ENCODE data around the gene MISP.

Gene MISP

DNA sequence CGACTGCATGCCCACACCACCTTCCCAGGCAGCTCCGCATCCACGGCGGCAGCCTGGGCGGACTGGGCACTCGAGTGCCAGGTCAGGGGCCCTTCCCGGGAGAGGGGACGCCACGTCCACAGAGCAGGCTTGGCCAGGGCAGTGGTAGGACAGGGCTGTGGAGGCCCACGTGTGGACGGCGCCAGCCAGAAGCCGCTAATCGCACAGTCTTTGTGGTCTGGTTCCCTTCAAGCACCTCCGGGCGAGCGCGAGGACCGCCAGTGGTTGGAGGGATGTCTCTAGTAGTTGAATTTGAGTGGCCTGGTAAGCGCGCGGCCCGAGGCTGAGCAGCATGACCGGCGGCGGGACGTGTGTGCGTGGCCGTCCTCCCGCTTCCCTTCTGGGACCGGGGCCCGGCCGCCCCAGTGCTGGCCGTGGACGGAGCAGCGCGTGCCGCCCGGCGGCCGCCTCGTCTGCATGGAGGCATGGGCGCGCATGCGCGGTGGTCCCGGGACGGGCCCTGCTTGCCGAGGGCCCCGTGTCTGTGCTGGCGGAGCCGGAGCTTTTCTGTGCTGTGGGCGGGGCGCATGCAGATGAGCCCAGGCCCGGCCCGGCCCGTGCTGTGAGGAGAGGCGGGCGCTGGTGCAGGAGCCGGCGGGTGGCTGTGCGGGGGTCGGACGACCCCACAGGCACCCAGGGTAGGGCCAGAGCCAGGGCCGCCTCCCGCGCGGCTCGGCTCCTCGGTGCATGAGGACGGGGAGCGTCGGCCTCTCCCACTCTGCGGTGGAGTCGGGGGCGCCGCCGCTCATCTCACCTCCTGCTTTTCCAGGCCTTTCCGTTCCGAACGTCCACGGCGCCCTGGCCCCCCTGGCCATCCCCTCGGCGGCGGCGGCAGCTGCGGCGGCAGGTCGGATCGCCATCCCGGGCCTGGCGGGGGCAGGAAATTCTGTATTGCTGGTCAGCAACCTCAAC is 55.0 kb downstream of the MISP start:
- Mint-ChIP-seq H3K4me3 (no peak overlapping the region), H3K36me3 (ENCODE audit: low read depth) (peaks cover 54% of the 10 kb centered on the region), H3K27ac (no peak overlapping the region)

DNA sequence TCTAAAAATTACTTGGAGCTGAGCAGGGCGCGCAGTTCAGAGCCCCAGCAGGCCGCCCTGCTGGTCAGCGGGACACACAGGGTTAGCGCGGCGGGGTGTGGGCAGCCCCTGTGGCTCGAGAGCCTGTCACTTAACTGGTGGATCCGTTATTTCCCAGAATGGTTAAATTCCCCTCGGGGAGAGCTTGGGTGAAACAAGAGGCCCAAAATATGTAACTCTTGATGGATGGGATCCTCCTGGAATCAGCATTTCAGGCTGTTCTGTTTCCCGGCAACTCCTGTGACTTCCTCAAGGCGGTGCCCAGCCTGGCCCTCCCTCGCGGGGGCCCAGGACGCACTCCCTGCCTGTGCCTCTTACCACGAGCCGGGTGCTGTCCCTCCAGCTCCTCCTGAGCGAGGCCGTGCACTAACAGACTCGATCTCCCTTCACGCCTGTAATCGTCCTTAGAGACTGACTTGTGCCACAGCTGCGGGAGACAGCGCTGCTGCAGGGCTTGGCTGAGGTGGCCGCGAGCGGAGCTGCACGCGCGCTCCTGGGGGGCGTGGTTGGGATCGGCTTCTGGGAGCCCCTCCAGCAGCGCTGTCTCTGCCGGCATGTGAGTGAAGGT is 56.0 kb downstream of the MISP start:
- DNase-seq (ENCODE audit: low spot score) = no peak
- Mint-ChIP-seq H3K4me1 (ENCODE audit: low read depth) (peaks cover 8% of the 10 kb centered on the region), H3K36me3 (ENCODE audit: low read depth) (peaks cover 53% of the 10 kb centered on the region), H3K27ac (no peak overlapping the region), H3K27me3 (ENCODE audit: low read depth) (no peaks in the 10 kb centered on the region), H3K4me3 (no peak overlapping the region), H3K9me3 (no peaks in the 10 kb centered on the region)

More for the DNA sequence above, 55.0 kb downstream of the MISP start:
- DNase-seq (ENCODE audit: low spot score) = no peak
- Mint-ChIP-seq H3K9me3 (no peaks in the 10 kb centered on the region), H3K4me1 (ENCODE audit: low read depth) (peaks cover 12% of the 10 kb centered on the region), H3K27me3 (ENCODE audit: low read depth) (no peaks in the 10 kb centered on the region)

DNA sequence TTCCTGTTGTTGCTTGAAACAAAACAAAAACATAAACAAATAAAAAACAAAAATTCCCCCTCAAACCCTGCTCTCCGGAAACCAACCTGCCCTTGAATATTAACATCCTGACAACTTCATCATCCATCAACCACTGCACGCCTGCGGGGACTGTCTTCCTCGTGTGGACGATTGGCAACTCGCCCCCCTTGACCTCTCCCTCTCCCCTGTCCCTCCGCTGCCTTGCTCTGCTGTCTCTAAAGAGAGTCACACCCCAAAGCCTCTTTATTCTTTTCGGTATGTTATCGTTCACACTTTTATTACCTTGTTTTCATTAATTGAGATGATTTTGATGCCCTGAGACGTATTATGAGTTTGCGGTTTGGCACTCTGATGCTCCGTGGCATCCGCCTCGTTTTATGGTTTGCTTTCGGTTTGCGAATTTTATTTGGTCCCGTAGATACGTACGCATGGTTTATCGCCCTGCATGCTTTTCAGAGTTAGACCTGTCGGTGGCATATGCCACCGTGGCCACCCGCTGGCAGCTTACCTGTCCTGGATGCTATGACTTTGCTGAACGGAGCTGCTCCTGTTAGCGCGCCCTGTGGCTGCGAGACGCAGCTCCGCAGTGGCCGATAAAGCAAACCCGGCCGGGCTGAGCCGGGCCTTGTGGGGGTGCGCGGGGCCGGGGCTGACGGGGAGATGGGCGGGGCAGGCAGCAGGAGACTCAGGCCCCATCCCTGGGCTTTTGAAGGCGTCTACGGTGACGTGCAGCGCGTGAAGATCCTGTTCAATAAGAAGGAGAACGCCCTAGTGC is 56.9 kb downstream of the MISP start:
- Mint-ChIP-seq H3K4me3 (no peak overlapping the region), H3K4me1 (ENCODE audit: low read depth) (peaks cover 5% of the 10 kb centered on the region), H3K27me3 (ENCODE audit: low read depth) (no peaks in the 10 kb centered on the region), H3K36me3 (ENCODE audit: low read depth) (peaks cover 49% of the 10 kb centered on the region), H3K9me3 (no peaks in the 10 kb centered on the region), H3K27ac (peak overlapping the region; percentile 36)
- DNase-seq (ENCODE audit: low spot score) = no peak

DNA sequence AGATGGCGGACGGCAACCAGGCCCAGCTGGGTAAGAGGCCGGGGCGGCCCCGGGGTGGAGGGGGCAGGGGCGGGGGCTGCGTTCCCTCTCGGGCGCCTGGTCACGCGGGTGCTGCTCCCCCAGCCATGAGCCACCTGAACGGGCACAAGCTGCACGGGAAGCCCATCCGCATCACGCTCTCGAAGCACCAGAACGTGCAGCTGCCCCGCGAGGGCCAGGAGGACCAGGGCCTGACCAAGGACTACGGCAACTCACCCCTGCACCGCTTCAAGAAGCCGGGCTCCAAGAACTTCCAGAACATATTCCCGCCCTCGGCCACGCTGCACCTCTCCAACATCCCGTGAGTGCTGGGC is 57.5 kb downstream of the MISP start:
- no peaks in the 10 kb centered on the region for H3K9me3 Mint-ChIP-seq
- no peaks in the 10 kb centered on the region for H3K27me3 Mint-ChIP-seq (ENCODE audit: low read depth)
- DNase-seq (ENCODE audit: low spot score) = no peak
- H3K36me3 Mint-ChIP-seq (ENCODE audit: low read depth) = peaks cover 47% of the 10 kb centered on the region
- H3K27ac Mint-ChIP-seq = no peak overlapping the region
- no peak overlapping the region for H3K4me3 Mint-ChIP-seq
- peaks cover 4% of the 10 kb centered on the region for H3K4me1 Mint-ChIP-seq (ENCODE audit: low read depth)

DNA sequence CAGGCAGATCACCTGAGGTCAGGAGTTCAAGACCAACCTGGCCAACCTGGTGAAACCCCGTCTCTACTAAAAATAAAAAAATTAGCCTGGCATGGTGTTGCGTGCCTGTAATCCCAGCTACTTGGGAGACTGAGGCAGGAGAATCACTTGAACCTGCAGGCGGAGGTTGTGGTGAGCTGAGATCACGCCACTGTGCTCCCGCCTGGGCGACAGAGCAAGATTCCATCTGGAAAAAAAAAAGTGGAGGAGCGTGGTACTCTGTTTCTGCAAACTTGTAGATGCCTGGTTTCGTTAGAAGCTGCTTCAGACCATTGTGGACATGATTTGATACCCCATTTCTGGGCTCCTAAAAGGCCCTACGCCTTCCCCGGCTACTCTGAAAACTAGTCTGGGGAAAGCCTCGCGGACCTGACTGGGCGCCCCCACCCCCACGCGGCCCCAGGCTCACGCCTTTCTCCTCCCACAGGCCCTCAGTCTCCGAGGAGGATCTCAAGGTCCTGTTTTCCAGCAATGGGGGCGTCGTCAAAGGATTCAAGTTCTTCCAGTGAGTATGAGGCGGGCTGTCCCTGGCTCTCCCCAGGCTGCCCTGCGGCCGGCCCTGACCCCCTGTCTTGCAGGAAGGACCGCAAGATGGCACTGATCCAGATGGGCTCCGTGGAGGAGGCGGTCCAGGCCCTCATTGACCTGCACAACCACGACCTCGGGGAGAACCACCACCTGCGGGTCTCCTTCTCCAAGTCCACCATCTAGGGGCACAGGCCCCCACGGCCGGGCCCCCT is 59.4 kb downstream of the MISP start:
- no peak for DNase-seq (ENCODE audit: low spot score)
- Mint-ChIP-seq H3K27me3 (ENCODE audit: low read depth) (no peaks in the 10 kb centered on the region), H3K9me3 (no peaks in the 10 kb centered on the region), H3K4me1 (ENCODE audit: low read depth) (peaks cover 4% of the 10 kb centered on the region), H3K4me3 (no peak overlapping the region), H3K36me3 (ENCODE audit: low read depth) (peaks cover 51% of the 10 kb centered on the region), H3K27ac (no peak overlapping the region)

DNA sequence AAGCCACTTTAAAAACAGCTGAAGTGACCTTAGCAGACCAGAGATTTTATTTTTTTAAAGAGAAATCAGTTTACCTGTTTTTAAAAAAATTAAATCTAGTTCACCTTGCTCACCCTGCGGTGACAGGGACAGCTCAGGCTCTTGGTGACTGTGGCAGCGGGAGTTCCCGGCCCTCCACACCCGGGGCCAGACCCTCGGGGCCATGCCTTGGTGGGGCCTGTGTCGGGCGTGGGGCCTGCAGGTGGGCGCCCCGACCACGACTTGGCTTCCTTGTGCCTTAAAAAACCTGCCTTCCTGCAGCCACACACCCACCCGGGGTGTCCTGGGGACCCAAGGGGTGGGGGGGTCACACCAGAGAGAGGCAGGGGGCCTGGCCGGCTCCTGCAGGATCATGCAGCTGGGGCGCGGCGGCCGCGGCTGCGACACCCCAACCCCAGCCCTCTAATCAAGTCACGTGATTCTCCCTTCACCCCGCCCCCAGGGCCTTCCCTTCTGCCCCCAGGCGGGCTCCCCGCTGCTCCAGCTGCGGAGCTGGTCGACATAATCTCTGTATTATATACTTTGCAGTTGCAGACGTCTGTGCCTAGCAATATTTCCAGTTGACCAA is 60.1 kb downstream of the MISP start:
- no peak overlapping the region for H3K4me3 Mint-ChIP-seq
- H3K4me1 Mint-ChIP-seq (ENCODE audit: low read depth) = peaks cover 4% of the 10 kb centered on the region
- H3K9me3 Mint-ChIP-seq = no peaks in the 10 kb centered on the region
- no peak for DNase-seq (ENCODE audit: low spot score)
- H3K27me3 Mint-ChIP-seq (ENCODE audit: low read depth) = no peaks in the 10 kb centered on the region
- H3K36me3 Mint-ChIP-seq (ENCODE audit: low read depth) = peaks cover 51% of the 10 kb centered on the region
- no peak overlapping the region for H3K27ac Mint-ChIP-seq

DNA sequence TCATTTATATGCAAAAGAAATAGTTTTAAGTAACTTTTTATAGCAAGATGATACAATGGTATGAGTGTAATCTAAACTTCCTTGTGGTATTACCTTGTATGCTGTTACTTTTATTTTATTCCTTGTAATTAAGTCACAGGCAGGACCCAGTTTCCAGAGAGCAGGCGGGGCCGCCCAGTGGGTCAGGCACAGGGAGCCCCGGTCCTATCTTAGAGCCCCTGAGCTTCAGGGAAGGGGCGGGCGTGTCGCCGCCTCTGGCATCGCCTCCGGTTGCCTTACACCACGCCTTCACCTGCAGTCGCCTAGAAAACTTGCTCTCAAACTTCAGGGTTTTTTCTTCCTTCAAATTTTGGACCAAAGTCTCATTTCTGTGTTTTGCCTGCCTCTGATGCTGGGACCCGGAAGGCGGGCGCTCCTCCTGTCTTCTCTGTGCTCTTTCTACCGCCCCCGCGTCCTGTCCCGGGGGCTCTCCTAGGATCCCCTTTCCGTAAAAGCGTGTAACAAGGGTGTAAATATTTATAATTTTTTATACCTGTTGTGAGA is 60.7 kb downstream of the MISP start:
- Mint-ChIP-seq H3K9me3 (peaks cover 4% of the 10 kb centered on the region), H3K4me3 (no peak overlapping the region)

DNA sequence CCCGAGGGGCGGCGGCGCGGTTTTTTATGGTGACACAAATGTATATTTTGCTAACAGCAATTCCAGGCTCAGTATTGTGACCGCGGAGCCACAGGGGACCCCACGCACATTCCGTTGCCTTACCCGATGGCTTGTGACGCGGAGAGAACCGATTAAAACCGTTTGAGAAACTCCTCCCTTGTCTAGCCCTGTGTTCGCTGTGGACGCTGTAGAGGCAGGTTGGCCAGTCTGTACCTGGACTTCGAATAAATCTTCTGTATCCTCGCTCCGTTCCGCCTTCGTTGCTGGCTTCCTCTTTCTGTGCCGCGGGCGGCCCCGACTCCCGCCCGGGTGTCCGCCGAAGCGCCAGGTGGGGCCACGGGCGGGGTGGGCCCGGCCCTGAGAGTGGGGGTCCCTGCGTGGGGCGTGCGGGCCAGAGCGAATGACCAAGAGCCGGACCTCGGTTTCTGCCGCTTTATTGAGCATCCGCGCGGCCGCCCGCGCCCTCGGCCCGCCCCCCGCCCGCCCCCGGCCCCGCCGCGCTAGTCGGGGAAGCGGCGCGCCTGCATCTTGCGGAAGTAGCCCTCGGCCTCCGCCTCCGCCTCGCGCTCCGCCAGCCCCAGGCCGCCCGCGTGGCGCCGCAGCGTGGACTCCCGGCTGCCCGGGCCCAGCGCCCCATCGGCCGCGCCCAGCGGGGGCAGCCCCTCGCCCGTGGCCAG is 61.3 kb downstream of the MISP start:
- DNase-seq (ENCODE audit: low spot score) = no peak
- Mint-ChIP-seq H3K27me3 (ENCODE audit: low read depth) (no peaks in the 10 kb centered on the region), H3K4me1 (ENCODE audit: low read depth) (peaks cover 4% of the 10 kb centered on the region), H3K27ac (no peak overlapping the region), H3K9me3 (peaks cover 9% of the 10 kb centered on the region), H3K4me3 (no peak overlapping the region), H3K36me3 (ENCODE audit: low read depth) (peaks cover 55% of the 10 kb centered on the region)

More for the DNA sequence above, 60.7 kb downstream of the MISP start:
- Mint-ChIP-seq H3K27ac (no peak overlapping the region), H3K27me3 (ENCODE audit: low read depth) (no peaks in the 10 kb centered on the region), H3K4me1 (ENCODE audit: low read depth) (peaks cover 4% of the 10 kb centered on the region), H3K36me3 (ENCODE audit: low read depth) (peaks cover 56% of the 10 kb centered on the region)
- no peak for DNase-seq (ENCODE audit: low spot score)

DNA sequence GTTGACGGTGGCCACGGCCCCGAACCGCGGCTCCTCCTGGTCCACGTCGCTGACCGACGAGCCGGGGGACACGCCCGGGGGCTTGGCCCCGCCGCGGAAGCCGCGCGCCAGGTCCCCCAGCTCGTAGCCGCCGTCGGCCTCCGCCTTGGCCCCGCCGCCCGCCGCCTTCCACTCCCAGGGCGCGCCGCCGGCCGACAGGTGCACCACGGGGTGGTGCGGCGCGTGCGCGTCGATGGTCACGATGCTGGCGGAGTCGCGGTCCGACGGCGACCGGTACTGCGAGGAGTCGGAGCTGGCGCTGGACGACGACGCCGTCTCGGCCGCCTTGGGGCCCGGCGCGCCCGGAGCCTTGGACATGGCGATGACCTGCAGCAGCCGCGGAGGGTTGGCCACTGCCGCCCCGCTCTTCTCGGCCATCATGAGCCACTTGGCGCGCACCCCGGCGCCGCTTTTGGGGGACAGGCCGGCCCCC is 61.9 kb downstream of the MISP start:
- Mint-ChIP-seq H3K27me3 (ENCODE audit: low read depth) (no peaks in the 10 kb centered on the region), H3K36me3 (ENCODE audit: low read depth) (peaks cover 49% of the 10 kb centered on the region), H3K27ac (no peak overlapping the region), H3K4me1 (ENCODE audit: low read depth) (no peaks in the 10 kb centered on the region), H3K4me3 (no peak overlapping the region), H3K9me3 (peaks cover 9% of the 10 kb centered on the region)
- no peak for DNase-seq (ENCODE audit: low spot score)

DNA sequence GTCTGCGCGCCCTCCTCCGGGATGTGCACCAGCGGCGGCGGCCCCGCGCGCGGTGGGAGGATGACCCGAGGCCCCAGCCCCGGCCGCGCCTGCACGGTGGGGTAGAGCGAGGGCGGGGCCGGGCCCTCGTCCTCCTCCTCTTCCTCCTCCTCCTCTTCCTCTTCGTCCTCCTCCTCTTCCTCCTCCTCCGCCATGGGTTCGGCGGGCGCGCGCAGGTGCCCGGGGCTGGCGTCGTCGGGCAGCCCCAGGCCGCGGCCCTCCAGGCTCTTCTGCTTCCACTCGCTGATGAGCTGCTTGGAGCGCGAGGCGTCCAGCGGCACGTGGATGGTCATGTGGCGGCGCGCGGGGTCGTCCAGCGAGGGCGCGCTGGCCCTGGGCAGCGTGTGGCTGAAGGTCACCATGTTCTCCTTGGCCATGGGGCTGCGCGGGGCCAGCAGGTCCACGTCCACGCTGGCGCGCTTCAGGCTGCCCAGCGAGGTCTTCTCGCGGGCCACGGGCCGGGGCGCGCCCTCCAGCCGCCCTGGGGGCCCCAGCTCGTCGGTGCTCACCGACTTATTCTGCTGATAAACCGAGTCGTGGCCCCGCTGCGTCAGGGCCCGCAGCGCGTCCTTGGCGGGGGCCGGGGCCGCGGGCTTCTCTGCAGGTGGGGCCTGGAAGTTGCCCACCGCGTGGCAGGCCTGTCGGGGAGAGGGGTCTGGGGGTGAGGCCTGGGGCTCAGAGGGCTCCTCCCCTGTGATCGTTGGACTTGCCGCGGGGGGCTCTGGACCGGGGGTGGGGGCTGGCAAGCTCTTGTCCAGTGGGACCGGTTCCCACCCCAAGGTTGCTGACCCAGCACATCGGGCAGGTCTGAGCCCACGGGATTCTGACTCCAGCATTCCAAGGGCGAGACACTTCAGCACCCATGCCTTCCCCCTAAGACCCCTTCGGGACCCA is 62.6 kb downstream of the MISP start:
- Mint-ChIP-seq H3K4me1 (ENCODE audit: low read depth) (no peaks in the 10 kb centered on the region), H3K27me3 (ENCODE audit: low read depth) (no peaks in the 10 kb centered on the region), H3K9me3 (peaks cover 9% of the 10 kb centered on the region), H3K36me3 (ENCODE audit: low read depth) (peaks cover 45% of the 10 kb centered on the region), H3K27ac (no peak overlapping the region), H3K4me3 (no peak overlapping the region)
- DNase-seq (ENCODE audit: low spot score) = no peak
